Measurements from ENCODE around the gene ANKRD60.

GRCh38 chr20:58171796-58172425 lies 56.5 kb downstream of the ANKRD60 start:
- no peak for TF ChIP-seq CTCF (IDR thresholded peaks at IDR 0.05; ENCODE audit: borderline replicate concordance, extremely low read depth, low read length, poor library complexity, severe bottlenecking)
- no peak for TF ChIP-seq EZH2 (IDR thresholded peaks at IDR 0.05; ENCODE audit: borderline replicate concordance, low read depth, low read length, severe bottlenecking)
